IMR-90 (cell line): ENCODE results near the gene MSI2. TPM values are rescaled to one million over a fixed set of nuclear protein-coding genes. Genes with fewer than 3 reads are reported as not detected.

Experiments
- ATAC-seq: fragments of 200-7000 bp; cut with Tn5 transposase; 2 replicates; pipeline ENCODE4 v1.9.1; 2020; ENCODE audit warnings: low read depth, mild to moderate bottlenecking, moderate library complexity
- BruUV-seq: library from RNA; stranded (reverse); fragments of 400-500 nt; replicated peaks from 2 replicates; lab custom pipeline; 2021; lab: Mats Ljungman, UMichigan
- CTCF ChIA-PET: fragments of 300-600 bp; formaldehyde crosslinking; extraction: SDS; loops from one replicate; lab custom pipeline; 2021; ENCODE audit warnings: antibody characterized with exemption; lab: Yijun Ruan, JAX
- POLR2A ChIA-PET: fragments of 300-600 bp; sonication (Branson Sonifier 250); formaldehyde crosslinking; loops from one replicate; lab custom pipeline; 2022; ENCODE audit warnings: antibody characterized with exemption; ENCODE audit not compliant: unreplicated experiment; lab: Charles Lee
- DNase-seq: peaks from one replicate; pipeline ENCODE4 v3.0.0; 2013
- H2AFZ ChIP-seq: replicated peaks from 2 replicates; pipeline ENCODE3; 2013; ENCODE audit warnings: low read length, mild to moderate bottlenecking; ENCODE audit not compliant: poor library complexity
- H2AK5ac ChIP-seq: 2 replicates; pipeline ENCODE4 v1.6.1; 2013; ENCODE audit warnings: low read depth, low read length, inconsistent platforms
- H2AK9ac ChIP-seq: replicated peaks from 2 replicates; pipeline ENCODE3; 2013; ENCODE audit warnings: mild to moderate bottlenecking, low read depth, low read length, moderate library complexity; ENCODE audit not compliant: poor library complexity
- H2BK120ac ChIP-seq: 2 replicates; pipeline ENCODE4 v1.6.1; 2013; ENCODE audit warnings: low read depth, low read length, inconsistent platforms
- H2BK15ac ChIP-seq: 3 replicates; pipeline ENCODE4 v1.6.1; 2013; ENCODE audit warnings: low read depth, low read length, inconsistent platforms
- H2BK20ac ChIP-seq: 2 replicates; pipeline ENCODE4 v1.6.1; 2013; ENCODE audit warnings: low read depth, mild to moderate bottlenecking, inconsistent platforms, low read length, moderate library complexity
- H2BK5ac ChIP-seq: 2 replicates; pipeline ENCODE4 v1.6.1; 2013; ENCODE audit warnings: mild to moderate bottlenecking, low read depth, low read length, inconsistent platforms; ENCODE audit not compliant: poor library complexity, severe bottlenecking
- H3K14ac ChIP-seq: replicated peaks from 2 replicates; pipeline ENCODE4 v1.6.1; 2013; ENCODE audit warnings: low read depth, low read length, inconsistent platforms
- H3K18ac ChIP-seq: 2 replicates; pipeline ENCODE4 v1.6.1; 2013; ENCODE audit warnings: low read depth, low read length, control low read depth
- H3K23ac ChIP-seq: 2 replicates; pipeline ENCODE4 v1.6.1; 2013; ENCODE audit warnings: low read depth, low read length, inconsistent platforms
- H3K27ac ChIP-seq: 2 replicates; pipeline ENCODE4 v1.5.1; 2013; ENCODE audit warnings: mild to moderate bottlenecking, control low read depth, low read length; ENCODE audit not compliant: insufficient read depth
- H3K27me3 ChIP-seq: 2 replicates; pipeline ENCODE4 v1.6.1; 2013; ENCODE audit warnings: low read length; ENCODE audit not compliant: control insufficient read depth, insufficient read depth
- H3K36me3 ChIP-seq: 2 replicates; pipeline ENCODE4 v1.6.1; 2013; ENCODE audit warnings: low read length, mixed read lengths; ENCODE audit not compliant: control insufficient read depth, insufficient read depth
- H3K4ac ChIP-seq: 2 replicates; pipeline ENCODE4 v1.6.1; 2013; ENCODE audit warnings: low read depth, low read length, inconsistent platforms
- H3K4me1 ChIP-seq: 2 replicates; pipeline ENCODE4 v1.6.1; 2013; ENCODE audit warnings: low read length, mixed read lengths; ENCODE audit not compliant: control insufficient read depth, insufficient read depth
- H3K4me2 ChIP-seq: 2 replicates; pipeline ENCODE4 v1.6.1; 2013; ENCODE audit warnings: low read depth, mild to moderate bottlenecking, control low read depth, low read length, moderate library complexity
- H3K4me3 ChIP-seq: 2 replicates; pipeline ENCODE4 v1.5.1; 2013; ENCODE audit warnings: low read depth, mild to moderate bottlenecking, control low read depth, low read length, moderate library complexity; ENCODE audit not compliant: insufficient read depth
- H3K56ac ChIP-seq: 2 replicates; pipeline ENCODE4 v1.6.1; 2013; ENCODE audit warnings: low read length, inconsistent platforms; ENCODE audit not compliant: insufficient read depth; ENCODE audit errors: extremely low read depth
- H3K79me1 ChIP-seq, 2 experiments: 2 replicates each; pipeline ENCODE4 v1.6.1; 2013; ENCODE audit warnings: low read length in 2 of 2, inconsistent platforms in 1 of 2, low read depth in 1 of 2
- H3K9ac ChIP-seq: 2 replicates; pipeline ENCODE4 v1.6.1; 2013; ENCODE audit warnings: low read depth, low read length, control low read depth
- H3K9me1 ChIP-seq: 2 replicates; pipeline ENCODE4 v1.6.1; 2013; ENCODE audit warnings: low read length, inconsistent platforms; ENCODE audit not compliant: insufficient read depth
- H3K9me3 ChIP-seq: 2 replicates; pipeline ENCODE4 v1.6.1; 2013; ENCODE audit warnings: low read length; ENCODE audit not compliant: control insufficient read depth, insufficient read depth
- H4K20me1 ChIP-seq: 2 replicates; pipeline ENCODE4 v1.6.1; 2013; ENCODE audit warnings: low read length, inconsistent platforms; ENCODE audit not compliant: insufficient read depth
- H4K5ac ChIP-seq: 2 replicates; pipeline ENCODE4 v1.6.1; 2013; ENCODE audit warnings: mild to moderate bottlenecking, low read depth, low read length, control low read depth
- H4K8ac ChIP-seq, 2 experiments: 2 replicates each; pipeline ENCODE4 v1.6.1; 2013; ENCODE audit warnings: low read depth in 2 of 2, low read length in 2 of 2, control low read depth in 1 of 2, inconsistent platforms in 1 of 2
- H4K91ac ChIP-seq: 2 replicates; pipeline ENCODE4 v1.6.1; 2013; ENCODE audit warnings: low read depth, low read length, inconsistent platforms; ENCODE audit not compliant: insufficient read depth
- CEBPB ChIP-seq: IDR thresholded peaks from 2 replicates; pipeline ENCODE4 v1.6.1; 2012; ENCODE audit warnings: low read depth, low read length, improper control_type of control experiment
- CHD1 ChIP-seq: IDR thresholded peaks from 2 replicates; pipeline ENCODE4 v1.6.1; 2012; ENCODE audit warnings: low read depth, low read length, improper control_type of control experiment
- FOS ChIP-seq: fragments of 150-350 bp; IDR thresholded peaks from 2 replicates; pipeline ENCODE4 v1.6.1; 2016; ENCODE audit warnings: low read depth, low read length
- MAZ ChIP-seq: IDR thresholded peaks from 2 replicates; pipeline ENCODE4 v1.6.1; 2012; ENCODE audit warnings: low read depth, mild to moderate bottlenecking, low read length, improper control_type of control experiment, moderate library complexity, borderline replicate concordance
- RAD21 ChIP-seq: IDR thresholded peaks from 2 replicates; pipeline ENCODE4 v1.6.1; 2012; ENCODE audit warnings: low read length, improper control_type of control experiment
- RFX5 ChIP-seq: IDR thresholded peaks from 2 replicates; pipeline ENCODE4 v1.8.0; 2012; ENCODE audit warnings: low read depth, mild to moderate bottlenecking, low read length, moderate library complexity
- SMC3 ChIP-seq: fragments of 150-350 bp; IDR thresholded peaks from 2 replicates; pipeline ENCODE4 v1.6.1; 2016; ENCODE audit warnings: low read depth, mild to moderate bottlenecking, antibody characterized with exemption, low read length, moderate library complexity
- WGBS, 2 experiments: methylation state at CpG; one replicate each; pipeline versions ENCODE4 v1.1.5 to v1.1.7; 2013; ENCODE audit warnings: missing lambda C conversion rate in 2 of 2; ENCODE audit not compliant: insufficient read length in 1 of 2; ENCODE audit errors: extremely low coverage in 2 of 2; 5-methylcytosine and 5-hydroxymethylcytosine counted together
- dilution Hi-C: fragments of 300-500 bp; cut with HindIII; formaldehyde crosslinking; loops from one replicate; pipeline ENCODE4 v1.14.3; 2018; ENCODE audit warnings: low sequenced_read_pairs; ENCODE audit not compliant: unreplicated experiment
- in situ Hi-C: fragments of 300-500 bp; cut with MboI; formaldehyde crosslinking; loops from 3 replicates; pipeline ENCODE4 v1.14.3; 2019; ENCODE audit warnings: low sequenced_read_pairs, inconsistent platforms, mixed read lengths
- intact Hi-C: fragments of 100-400 bp; cut with micrococcal nuclease; formaldehyde crosslinking; loops from 2 replicates; pipeline ENCODE4 v1.10.0; 2022
- polyA plus RNA-seq, 3 experiments: library from polyadenylated mRNA; depleted of rRNA; stranded (reverse); fragments of >200 nt; gene quantifications; 2 replicates each; pipeline ENCODE4 v1.2.3, GENCODE V29; 2012; ENCODE audit warnings: low replicate concordance in 1 of 3
- total RNA-seq: library from RNA; depleted of rRNA; stranded (reverse); fragments of >200 nt; gene quantifications from 2 replicates; pipeline ENCODE4 v1.2.3, GENCODE V29; 2012
- TF ChIP-seq, protein P1 (sequence below): conservative IDR thresholded peaks from 2 replicates; pipeline ENCODE4 v1.5.1; 2012; ENCODE audit warnings: mild to moderate bottlenecking, low read depth, low read length, improper control_type of control experiment
- TF ChIP-seq, protein P2 (sequence below): fragments of 150-350 bp; IDR thresholded peaks from 2 replicates; pipeline ENCODE4 v1.6.1; 2017; ENCODE audit warnings: mild to moderate bottlenecking, antibody characterized with exemption, low read length, low read depth
- TF ChIP-seq, protein P3 (sequence below): fragments of 150-350 bp; IDR thresholded peaks from 2 replicates; pipeline ENCODE4 v1.6.1; 2016; ENCODE audit warnings: low read depth, mild to moderate bottlenecking, low read length, moderate library complexity, borderline replicate concordance

MSI2 gene
- total and polyA plus RNA-seq, 2 of the 4 experiments (the other 2 are of a cell fraction) = 13.0 to 16.0 TPM

DNA sequence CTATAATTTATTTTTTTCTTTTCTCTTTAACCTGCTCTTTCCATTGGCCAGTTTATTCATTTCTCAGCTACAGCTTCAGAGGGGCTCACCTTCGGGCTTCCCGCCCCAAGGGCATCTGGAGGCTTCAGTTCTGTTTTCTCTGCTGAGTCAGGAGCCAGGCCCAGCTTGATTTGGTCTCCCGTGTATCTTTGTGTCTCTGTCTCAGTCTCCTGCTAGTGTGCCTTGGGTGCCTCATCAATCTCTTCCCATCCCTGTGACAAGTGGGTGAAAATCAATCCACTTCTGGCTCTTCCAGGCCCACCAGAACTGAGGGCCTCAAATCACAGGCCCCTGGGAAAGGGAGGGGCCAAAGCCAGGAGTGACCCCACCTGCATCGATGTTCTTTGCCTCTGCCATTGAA lies 416.6 kb downstream of the MSI2 start:
- no TSS peak for BruUV-seq
- dilution Hi-C loops (no loop called here), intact Hi-C loops (loop anchor here (1.0 to 10.0 kb wide), 6 partner anchors 76 to 542 kb away; partner anchors contain the start of gene MSI2), in situ Hi-C loops (no loop called here)
- Histone ChIP-seq H3K4me3 (no peak overlapping the region), H4K20me1 (peaks cover 5% of the 10 kb centered on the region; the same call in 1 of the 2 replicates), H3K14ac (no peak overlapping the region), H2BK120ac (no peak overlapping the region), H3K4me2 (no peak overlapping the region), H3K18ac (no peak overlapping the region), H3K27me3 (no peaks in the 10 kb centered on the region), H3K9me1 (peaks cover 9% of the 10 kb centered on the region; the same call in 1 of the 2 replicates), H3K79me1 (no peaks in the 10 kb centered on the region), H3K9ac (no peak overlapping the region), H2AK5ac (no peak overlapping the region), H2BK15ac (no peak overlapping the region), H4K91ac (no peak overlapping the region), H2AFZ (no peak overlapping the region), H3K27ac (no peak overlapping the region), H3K4me1 (peaks cover 10% of the 10 kb centered on the region), H2AK9ac (no peak overlapping the region), H3K36me3 (peaks cover 6% of the 10 kb centered on the region), H2BK20ac (no peak overlapping the region), H3K23ac (no peak overlapping the region), H3K9me3 (no peaks in the 10 kb centered on the region), H3K56ac (no peak overlapping the region), H2BK5ac (no peak overlapping the region), H3K4ac (no peak overlapping the region), H4K5ac (no peak overlapping the region), H4K8ac (no peak overlapping the region)
- ChIA-PET CTCF (interaction anchor here (1.3 to 2.8 kb wide), 5 partner anchors 10 to 430 kb away, joined by 5 to 17 read pairs (median 17); no protein-coding TSS in a partner anchor), POLR2A (no interaction called here)
- no peak for ATAC-seq
- DNase-seq = no peak
- TF ChIP-seq, protein P1, sequence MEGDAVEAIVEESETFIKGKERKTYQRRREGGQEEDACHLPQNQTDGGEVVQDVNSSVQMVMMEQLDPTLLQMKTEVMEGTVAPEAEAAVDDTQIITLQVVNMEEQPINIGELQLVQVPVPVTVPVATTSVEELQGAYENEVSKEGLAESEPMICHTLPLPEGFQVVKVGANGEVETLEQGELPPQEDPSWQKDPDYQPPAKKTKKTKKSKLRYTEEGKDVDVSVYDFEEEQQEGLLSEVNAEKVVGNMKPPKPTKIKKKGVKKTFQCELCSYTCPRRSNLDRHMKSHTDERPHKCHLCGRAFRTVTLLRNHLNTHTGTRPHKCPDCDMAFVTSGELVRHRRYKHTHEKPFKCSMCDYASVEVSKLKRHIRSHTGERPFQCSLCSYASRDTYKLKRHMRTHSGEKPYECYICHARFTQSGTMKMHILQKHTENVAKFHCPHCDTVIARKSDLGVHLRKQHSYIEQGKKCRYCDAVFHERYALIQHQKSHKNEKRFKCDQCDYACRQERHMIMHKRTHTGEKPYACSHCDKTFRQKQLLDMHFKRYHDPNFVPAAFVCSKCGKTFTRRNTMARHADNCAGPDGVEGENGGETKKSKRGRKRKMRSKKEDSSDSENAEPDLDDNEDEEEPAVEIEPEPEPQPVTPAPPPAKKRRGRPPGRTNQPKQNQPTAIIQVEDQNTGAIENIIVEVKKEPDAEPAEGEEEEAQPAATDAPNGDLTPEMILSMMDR = no peak
- TF ChIP-seq RFX5 (no peak), RAD21 (no peak), CHD1 (no peak), CEBPB (no peak), MAZ (no peak), FOS (no peak), SMC3 (no peak)
- TF ChIP-seq, protein P2, sequence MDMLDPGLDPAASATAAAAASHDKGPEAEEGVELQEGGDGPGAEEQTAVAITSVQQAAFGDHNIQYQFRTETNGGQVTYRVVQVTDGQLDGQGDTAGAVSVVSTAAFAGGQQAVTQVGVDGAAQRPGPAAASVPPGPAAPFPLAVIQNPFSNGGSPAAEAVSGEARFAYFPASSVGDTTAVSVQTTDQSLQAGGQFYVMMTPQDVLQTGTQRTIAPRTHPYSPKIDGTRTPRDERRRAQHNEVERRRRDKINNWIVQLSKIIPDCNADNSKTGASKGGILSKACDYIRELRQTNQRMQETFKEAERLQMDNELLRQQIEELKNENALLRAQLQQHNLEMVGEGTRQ = no peak
- TF ChIP-seq, protein P3, sequence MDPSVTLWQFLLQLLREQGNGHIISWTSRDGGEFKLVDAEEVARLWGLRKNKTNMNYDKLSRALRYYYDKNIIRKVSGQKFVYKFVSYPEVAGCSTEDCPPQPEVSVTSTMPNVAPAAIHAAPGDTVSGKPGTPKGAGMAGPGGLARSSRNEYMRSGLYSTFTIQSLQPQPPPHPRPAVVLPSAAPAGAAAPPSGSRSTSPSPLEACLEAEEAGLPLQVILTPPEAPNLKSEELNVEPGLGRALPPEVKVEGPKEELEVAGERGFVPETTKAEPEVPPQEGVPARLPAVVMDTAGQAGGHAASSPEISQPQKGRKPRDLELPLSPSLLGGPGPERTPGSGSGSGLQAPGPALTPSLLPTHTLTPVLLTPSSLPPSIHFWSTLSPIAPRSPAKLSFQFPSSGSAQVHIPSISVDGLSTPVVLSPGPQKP = no peak
- 100% methylated on average over 2 of the region's 4 CpGs; no CpG with 5 or more reads in 1 of the 2 experiments for WGBS, 2 experiments
